Measurements from ENCODE around the gene SLC22A6.

Gene SLC22A6

GRCh38 chr11:62999156-62999555 lies 14.4 kb upstream of the SLC22A6 start:
- Histone ChIP-seq H3K36me3 (replicated peaks) (no peaks in the 10 kb centered on the region), H3K27ac (no peak overlapping the region), H3K27me3 (replicated peaks) (no peaks in the 10 kb centered on the region), H3K4me3 (ENCODE audit: low read depth, low read length) (no peak overlapping the region)
- no peak for DNase-seq
- in situ Hi-C loops (cut with HindIII; ENCODE audit: low pct_ligation_motif_present, low sequenced_read_pairs): no loop called here
- no peak for TF ChIP-seq CTCF (IDR thresholded peaks at IDR 0.05; ENCODE audit: low read depth, low read length, missing control alignments)

GRCh38 chr11:62996271-62996670 lies 11.5 kb upstream of the SLC22A6 start:
- in situ Hi-C loops (cut with HindIII; ENCODE audit: low pct_ligation_motif_present, low sequenced_read_pairs): no loop called here
- H3K4me3 ChIP-seq (ENCODE audit: low read depth, low read length): no peak overlapping the region
- DNase-seq: no peak
- no peaks in the 10 kb centered on the region for H3K27me3 ChIP-seq (replicated peaks)
- TF ChIP-seq CTCF (IDR thresholded peaks at IDR 0.05; ENCODE audit: low read depth, low read length, missing control alignments): no peak
- H3K27ac ChIP-seq: no peak overlapping the region
- no peaks in the 10 kb centered on the region for H3K36me3 ChIP-seq (replicated peaks)

- no peak overlapping the region for H3K4me3 ChIP-seq (ENCODE audit: low read depth, low read length)
- DNase-seq: no peak
- H3K27ac ChIP-seq: no peak overlapping the region
- in situ Hi-C loops (cut with HindIII; ENCODE audit: low pct_ligation_motif_present, low sequenced_read_pairs): no loop called here
- no peaks in the 10 kb centered on the region for H3K27me3 ChIP-seq (replicated peaks)
- TF ChIP-seq CTCF (IDR thresholded peaks at IDR 0.05; ENCODE audit: low read depth, low read length, missing control alignments): no peak
- no peaks in the 10 kb centered on the region for H3K36me3 ChIP-seq (replicated peaks)
Measured at GRCh38 chr11:62994775-62995174, 10.0 kb upstream of the SLC22A6 start.

DNA sequence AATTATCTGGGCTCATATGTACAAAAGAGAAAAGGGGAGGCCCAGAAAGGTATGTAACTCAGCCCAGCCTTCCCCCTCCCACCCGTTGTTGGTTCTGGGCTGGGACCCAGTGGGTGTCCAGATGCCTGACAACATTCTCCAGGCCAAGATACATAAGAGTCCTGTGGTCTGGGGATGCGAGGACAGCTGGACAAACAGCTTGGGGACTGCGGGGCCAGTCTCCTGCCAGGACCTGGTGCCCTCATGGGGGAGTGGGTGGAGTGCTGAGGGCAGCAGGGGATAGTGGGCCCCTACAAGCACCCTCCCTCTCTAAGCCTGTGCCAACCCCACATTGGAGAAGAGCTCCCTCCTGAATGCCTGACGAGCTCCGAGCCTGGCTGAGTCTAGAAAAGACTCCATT lies 3.5 kb upstream of the SLC22A6 start:
- no peak overlapping the region for H3K4me3 ChIP-seq (ENCODE audit: low read depth, low read length)
- no peak for DNase-seq
- in situ Hi-C loops (cut with HindIII; ENCODE audit: low pct_ligation_motif_present, low sequenced_read_pairs): no loop called here
- TF ChIP-seq CTCF (IDR thresholded peaks at IDR 0.05; ENCODE audit: low read depth, low read length, missing control alignments): no peak
- no peak overlapping the region for H3K27ac ChIP-seq
- no peaks in the 10 kb centered on the region for H3K36me3 ChIP-seq (replicated peaks)
- no peaks in the 10 kb centered on the region for H3K27me3 ChIP-seq (replicated peaks)

DNA sequence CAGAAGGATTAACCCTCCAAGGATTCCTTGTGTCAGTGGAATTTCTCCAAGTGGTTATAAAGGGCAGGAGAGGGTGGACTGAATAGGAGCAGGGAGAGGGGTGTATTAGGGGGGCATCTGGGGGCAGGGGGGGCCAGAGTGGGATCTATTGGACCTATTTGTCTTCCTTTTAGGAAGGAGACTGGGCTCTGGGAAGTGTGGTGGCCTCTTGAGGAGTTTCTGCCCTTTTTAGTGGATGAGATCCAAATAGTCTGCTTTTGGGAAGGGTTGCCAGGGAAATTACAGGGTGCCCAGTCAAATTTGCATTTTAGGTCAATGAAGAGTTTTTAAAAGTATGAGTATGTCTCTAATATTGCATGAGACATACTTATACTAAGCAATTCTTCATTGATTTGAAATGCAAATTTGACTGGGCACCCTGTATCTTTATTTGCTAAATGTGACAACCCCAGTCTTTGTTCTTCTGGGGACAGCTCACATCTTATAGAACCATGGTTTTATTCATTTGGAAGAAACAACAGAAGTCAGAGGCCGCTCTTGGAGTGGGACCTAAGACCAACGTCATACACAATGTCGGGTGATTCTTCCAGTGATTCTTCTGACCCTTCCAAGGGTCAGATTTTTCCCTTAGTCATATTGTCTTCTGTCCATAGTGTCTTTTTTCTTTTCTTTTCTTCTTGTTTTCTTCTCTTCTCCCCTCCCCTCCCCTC lies 429 bp upstream of the SLC22A6 start:
- H3K27ac ChIP-seq: no peak overlapping the region
- in situ Hi-C loops (cut with HindIII; ENCODE audit: low pct_ligation_motif_present, low sequenced_read_pairs): no loop called here
- H3K4me3 ChIP-seq (ENCODE audit: low read depth, low read length): no peak overlapping the region
- no peaks in the 10 kb centered on the region for H3K27me3 ChIP-seq (replicated peaks)
- H3K36me3 ChIP-seq (replicated peaks): no peaks in the 10 kb centered on the region
- no peak for TF ChIP-seq CTCF (IDR thresholded peaks at IDR 0.05; ENCODE audit: low read depth, low read length, missing control alignments)
- no peak for DNase-seq
